Measurements from ENCODE around the gene THRA. TPM values are rescaled to one million over a fixed set of nuclear protein-coding genes. Genes with fewer than 3 reads are reported as not detected.

The THRA gene
- total and polyA plus RNA-seq, 3 donors from 2014 or later: 41.2 to 51.7 (median 44.9) TPM

GRCh38 chr17:40015998-40016985, 46.5 kb upstream of the THRA start:
- no peaks in the 10 kb centered on the region for H3K36me3 ChIP-seq (ENCODE audit: low read depth, missing control alignments)
- H3K27me3 ChIP-seq: no peaks in the 10 kb centered on the region
- no peak overlapping the region for H3K4me3 ChIP-seq
- no peak for TF ChIP-seq POLR2A (IDR thresholded peaks at IDR 0.05)
- no peak for TF ChIP-seq CTCF (IDR thresholded peaks at IDR 0.05)
- intact Hi-C loops (cut with DNase I; ENCODE audit: low total_unique reads): no loop called here
- peak overlapping the region in 1 of 2 donors; percentile 15 for H3K27ac ChIP-seq
- H3K9me3 ChIP-seq: no peaks in the 10 kb centered on the region
- WGBS, 2 donors: 60 to 66% methylated on average over 19 to 26 of the region's 26 CpGs
- no peak for DNase-seq
- peaks cover 41% of the 10 kb centered on the region for H3K4me1 ChIP-seq

GRCh38 chr17:40017422-40018080, 45.2 kb upstream of the THRA start:
- Histone ChIP-seq H3K27ac (peak overlapping the region; percentile 15 to 55), H3K9me3 (no peaks in the 10 kb centered on the region), H3K36me3 (ENCODE audit: low read depth, missing control alignments) (no peaks in the 10 kb centered on the region), H3K27me3 (no peaks in the 10 kb centered on the region), H3K4me1 (peaks cover 52% of the 10 kb centered on the region), H3K4me3 (no peak overlapping the region)
- intact Hi-C loops (cut with DNase I; ENCODE audit: low total_unique reads): no loop called here
- DNase-seq: peak; percentile 52
- TF ChIP-seq POLR2A (IDR thresholded peaks at IDR 0.05) (no peak), CTCF (IDR thresholded peaks at IDR 0.05) (no peak)
- 36 to 47% methylated on average over 15 of the region's 15 CpGs for WGBS, 2 donors

GRCh38 chr17:40018211-40019121, 44.3 kb upstream of the THRA start:
- 26 to 52% methylated on average over 12 to 15 of the region's 15 CpGs for WGBS, 2 donors
- no peak for TF ChIP-seq POLR2A (IDR thresholded peaks at IDR 0.05)
- no peak for TF ChIP-seq CTCF (IDR thresholded peaks at IDR 0.05)
- Histone ChIP-seq H3K27me3 (no peaks in the 10 kb centered on the region), H3K9me3 (no peaks in the 10 kb centered on the region), H3K4me3 (no peak overlapping the region), H3K4me1 (peaks cover 52% of the 10 kb centered on the region), H3K27ac (peak overlapping the region; percentile 55 to 58), H3K36me3 (ENCODE audit: low read depth, missing control alignments) (no peaks in the 10 kb centered on the region)
- intact Hi-C loops (cut with DNase I; ENCODE audit: low total_unique reads): no loop called here
- peak; percentile 48 for DNase-seq

GRCh38 chr17:40019140-40019991, 43.4 kb upstream of the THRA start:
- Histone ChIP-seq H3K27ac (peak overlapping the region in 1 of 2 donors; percentile 58), H3K4me1 (peaks cover 43% of the 10 kb centered on the region), H3K36me3 (ENCODE audit: low read depth, missing control alignments) (no peaks in the 10 kb centered on the region), H3K4me3 (no peak overlapping the region), H3K27me3 (no peaks in the 10 kb centered on the region), H3K9me3 (no peaks in the 10 kb centered on the region)
- 81 to 83% methylated on average over 15 to 21 of the region's 24 CpGs for WGBS, 2 donors
- intact Hi-C loops (cut with DNase I; ENCODE audit: low total_unique reads): no loop called here
- TF ChIP-seq POLR2A (IDR thresholded peaks at IDR 0.05) (no peak), CTCF (IDR thresholded peaks at IDR 0.05) (no peak)
- DNase-seq: peak; percentile 40

All from testis (tissue), 3 donors.